Measurements from ENCODE around the gene SPINT1. TPM values are rescaled to one million over a fixed set of nuclear protein-coding genes. Genes with fewer than 3 reads are reported as not detected.

Gene SPINT1
- total and polyA plus RNA-seq, 4 donors: 1.2 to 2.6 (median 1.9) TPM

GRCh38 chr15:40812721-40813425, 31.0 kb upstream of the SPINT1 start:
- TF ChIP-seq RAD21 (IDR thresholded peaks at IDR 0.05) (no peak), ATF3 (IDR thresholded peaks at IDR 0.05) (no peak), YY1 (IDR thresholded peaks at IDR 0.05) (no peak)
- no peak overlapping the region for H3K4me3 ChIP-seq (ENCODE audit: low read depth in 1 of 3, low read length in 3 of 3)
- 95% methylated on average over 12 of the region's 12 CpGs for WGBS
- H3K36me3 ChIP-seq (ENCODE audit: control insufficient read depth in 4 of 4, insufficient read depth in 3 of 4, low read depth in 1 of 4, low read length in 3 of 4): peaks cover 6 to 27% (median 23%) of the 10 kb centered on the region in 4 donors
- no peak overlapping the region for H3K9ac ChIP-seq (ENCODE audit: low read depth in 1 of 2, low read length in 2 of 2)
- H3K4me1 ChIP-seq (ENCODE audit: control insufficient read depth in 4 of 4, insufficient read depth in 4 of 4, low read length in 3 of 4): peaks cover 0 to 22% (median 18%) of the 10 kb centered on the region in 4 donors
- no peaks in the 10 kb centered on the region for H3K9me3 ChIP-seq (ENCODE audit: control insufficient read depth in 4 of 4, low read length in 3 of 4)
- no peaks in the 10 kb centered on the region for H3K27me3 ChIP-seq (ENCODE audit: control insufficient read depth in 4 of 4, insufficient read depth in 4 of 4, low read length in 3 of 4)
- DNase-seq (ENCODE audit: low spot score): no peak
- no peak overlapping the region for H3K27ac ChIP-seq (ENCODE audit: low read depth in 1 of 2, low read length in 2 of 2)

- Histone ChIP-seq H3K36me3 (ENCODE audit: control insufficient read depth in 4 of 4, insufficient read depth in 3 of 4, low read depth in 1 of 4, low read length in 3 of 4) (peaks cover 6 to 27% (median 23%) of the 10 kb centered on the region in 4 donors), H3K27ac (ENCODE audit: low read depth in 1 of 2, low read length in 2 of 2) (no peak overlapping the region), H3K9ac (ENCODE audit: low read depth in 1 of 2, low read length in 2 of 2) (no peak overlapping the region), H3K4me1 (ENCODE audit: control insufficient read depth in 4 of 4, insufficient read depth in 4 of 4, low read length in 3 of 4) (no peaks in the 10 kb centered on the region), H3K9me3 (ENCODE audit: control insufficient read depth in 4 of 4, low read length in 3 of 4) (no peaks in the 10 kb centered on the region), H3K27me3 (ENCODE audit: control insufficient read depth in 4 of 4, insufficient read depth in 4 of 4, low read length in 3 of 4) (no peaks in the 10 kb centered on the region), H3K4me3 (ENCODE audit: low read depth in 1 of 3, low read length in 3 of 3) (no peak overlapping the region)
- no peak for DNase-seq (ENCODE audit: low spot score)
- TF ChIP-seq HNF4A (conservative IDR thresholded peaks at IDR 0.05) (no peak), ATF3 (IDR thresholded peaks at IDR 0.05) (no peak), FOXA1 (IDR thresholded peaks at IDR 0.05) (no peak), CTCF (IDR thresholded peaks at IDR 0.05; ENCODE audit: low read depth, low read length, missing input control) (no peak), RXRA (IDR thresholded peaks at IDR 0.05) (no peak), HNF4G (IDR thresholded peaks at IDR 0.05) (no peak), JUND (IDR thresholded peaks at IDR 0.05) (no peak), SP1 (IDR thresholded peaks at IDR 0.05) (no peak), ZBTB33 (IDR thresholded peaks at IDR 0.05) (no peak), GABPA (IDR thresholded peaks at IDR 0.05 in 1 of 2, conservative IDR thresholded peaks at IDR 0.05 in 1 of 2) (no peak), RAD21 (IDR thresholded peaks at IDR 0.05) (no peak), EGR1 (IDR thresholded peaks at IDR 0.05; ENCODE audit: low read depth in 2 of 2) (no peak), TAF1 (conservative IDR thresholded peaks at IDR 0.05) (no peak), MAX (IDR thresholded peaks at IDR 0.05) (no peak), NR2F2 (IDR thresholded peaks at IDR 0.05) (no peak), YY1 (IDR thresholded peaks at IDR 0.05) (no peak), REST (IDR thresholded peaks at IDR 0.05) (no peak), FOXA2 (IDR thresholded peaks at IDR 0.05) (no peak)
- 89% methylated on average over 4 of the region's 4 CpGs for WGBS
Measured at GRCh38 chr15:40815042-40815698, 28.7 kb upstream of the SPINT1 start.

All from liver (tissue), 9 donors.